Suprapubic skin (tissue), 4 donors: ENCODE measurements around the gene CAPZB. TPM values are rescaled to one million over a fixed set of nuclear protein-coding genes. Genes with fewer than 3 reads are reported as not detected.
A peak's percentile ranks its signal among the peaks of the same experiment; 100 is the strongest.

Experiments
- DNase-seq, 2 donors: peaks; one replicate each; pipeline ENCODE4 v3.0.0-alpha.2; 2019; ENCODE audit warnings: low spot score in 2 of 2
- H3K27ac ChIP-seq: fragments of 200-600 bp; sonication (generic); one replicate; pipeline ENCODE4 v1.5.1; 2019
- H3K27me3 ChIP-seq: fragments of 200-600 bp; sonication (generic); one replicate; pipeline ENCODE4 v1.5.1; 2019
- H3K36me3 ChIP-seq: fragments of 200-600 bp; sonication (generic); one replicate; pipeline ENCODE4 v1.5.1; 2019
- H3K4me1 ChIP-seq: fragments of 200-600 bp; sonication (generic); one replicate; pipeline ENCODE4 v1.5.1; 2019
- H3K4me3 ChIP-seq: fragments of 200-600 bp; sonication (generic); one replicate; pipeline ENCODE4 v1.5.1; 2019; ENCODE audit warnings: mild to moderate bottlenecking
- H3K9me3 ChIP-seq: fragments of 200-600 bp; sonication (generic); one replicate; pipeline ENCODE4 v1.5.1; 2019
- EP300 ChIP-seq: sonication (generic); formaldehyde crosslinking; IDR thresholded peaks from one replicate; pipeline ENCODE4 v1.6.1; 2017; ENCODE audit warnings: antibody characterized with exemption
- POLR2A ChIP-seq, 2 donors: fragments of 450-650 bp; IDR thresholded peaks; one replicate each; pipeline ENCODE4 v1.6.1; 2017; ENCODE audit warnings: antibody characterized with exemption in 2 of 2, mild to moderate bottlenecking in 2 of 2, moderate library complexity in 2 of 2
- POLR2AphosphoS5 ChIP-seq, 3 donors: sonication (generic); formaldehyde crosslinking; IDR thresholded peaks; one replicate each; pipeline ENCODE4 v1.6.1; 2017; ENCODE audit warnings: antibody characterized with exemption in 3 of 3
- WGBS: methylation state at CpG from one replicate; pipeline ENCODE4 v1.1.5; 2018; 5-methylcytosine and 5-hydroxymethylcytosine counted together
- total RNA-seq, 4 donors: library from RNA; depleted of rRNA; stranded (reverse); fragments of >200 nt; gene quantifications; one replicate each; pipeline ENCODE4 v1.1.0, GENCODE V29; 2016
- TF ChIP-seq, protein P1 (sequence below), 2 donors: fragments of 200-600 bp in 1 of 2; fragments of 450-650 bp in 1 of 2; sonication (generic) in 1 of 2; IDR thresholded peaks; one replicate each; pipeline ENCODE4 v1.5.1; 2016 to 2019; ENCODE audit warnings: antibody characterized with exemption in 2 of 2, mild to moderate bottlenecking in 1 of 2, moderate library complexity in 1 of 2

The CAPZB gene
- total RNA-seq = 100 to 1,000 TPM; 101 to 130 (median 126) TPM

GRCh38 chr1:19485362-19486187 is at the start of gene CAPZB:
Gene CAPZB, minus strand, starts transcription at chr1:19485539. Its CDS starts 101 bp downstream, at chr1:19485438.
- Histone ChIP-seq H3K27me3 (no peaks in the 10 kb centered on the region), H3K4me1 (peaks cover 69% of the 10 kb centered on the region), H3K4me3 (peak within 1 kb of the TSS; percentile 83), H3K27ac (peak within 1 kb of the TSS; percentile 95), H3K36me3 (no peaks in the 10 kb centered on the region), H3K9me3 (no peaks in the 10 kb centered on the region)
- TF ChIP-seq POLR2AphosphoS5 (IDR thresholded peaks at IDR 0.05) (peak; percentile 12 to 74 (median 60)), EP300 (no peak), POLR2A (IDR thresholded peaks at IDR 0.05) (peak; percentile 63)
- TF ChIP-seq, protein P1, sequence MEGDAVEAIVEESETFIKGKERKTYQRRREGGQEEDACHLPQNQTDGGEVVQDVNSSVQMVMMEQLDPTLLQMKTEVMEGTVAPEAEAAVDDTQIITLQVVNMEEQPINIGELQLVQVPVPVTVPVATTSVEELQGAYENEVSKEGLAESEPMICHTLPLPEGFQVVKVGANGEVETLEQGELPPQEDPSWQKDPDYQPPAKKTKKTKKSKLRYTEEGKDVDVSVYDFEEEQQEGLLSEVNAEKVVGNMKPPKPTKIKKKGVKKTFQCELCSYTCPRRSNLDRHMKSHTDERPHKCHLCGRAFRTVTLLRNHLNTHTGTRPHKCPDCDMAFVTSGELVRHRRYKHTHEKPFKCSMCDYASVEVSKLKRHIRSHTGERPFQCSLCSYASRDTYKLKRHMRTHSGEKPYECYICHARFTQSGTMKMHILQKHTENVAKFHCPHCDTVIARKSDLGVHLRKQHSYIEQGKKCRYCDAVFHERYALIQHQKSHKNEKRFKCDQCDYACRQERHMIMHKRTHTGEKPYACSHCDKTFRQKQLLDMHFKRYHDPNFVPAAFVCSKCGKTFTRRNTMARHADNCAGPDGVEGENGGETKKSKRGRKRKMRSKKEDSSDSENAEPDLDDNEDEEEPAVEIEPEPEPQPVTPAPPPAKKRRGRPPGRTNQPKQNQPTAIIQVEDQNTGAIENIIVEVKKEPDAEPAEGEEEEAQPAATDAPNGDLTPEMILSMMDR (IDR thresholded peaks at IDR 0.05) = no peak
- 0% methylated on average over 17 of the region's 106 CpGs for WGBS
- DNase-seq = peak; percentile 94 to 96

DNA sequence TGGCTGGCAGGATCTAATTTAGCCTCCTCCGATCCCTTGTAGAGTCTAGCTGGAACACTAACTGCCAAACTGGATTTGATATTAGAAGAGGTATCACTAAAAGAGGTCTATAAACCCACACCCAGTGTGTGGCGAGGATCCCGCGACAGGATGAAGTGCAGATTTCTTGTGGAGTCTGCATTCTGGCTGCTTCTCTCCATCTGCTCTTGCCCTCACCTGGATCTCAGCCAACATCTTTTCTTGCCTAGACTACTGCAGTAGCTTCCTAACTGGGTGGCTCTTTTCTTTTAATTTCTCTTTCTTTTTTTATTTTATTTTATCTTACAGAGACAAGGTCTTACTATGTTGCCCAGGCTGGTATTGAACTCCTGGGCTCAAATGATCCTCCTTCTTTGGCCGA is 48.9 kb upstream of the CAPZB start:
- no peak for DNase-seq
- Histone ChIP-seq H3K27ac (no peak overlapping the region), H3K4me1 (no peaks in the 10 kb centered on the region), H3K36me3 (no peaks in the 10 kb centered on the region), H3K4me3 (no peak overlapping the region), H3K9me3 (peaks cover 8% of the 10 kb centered on the region), H3K27me3 (no peaks in the 10 kb centered on the region)
- no peak for TF ChIP-seq POLR2A (IDR thresholded peaks at IDR 0.05)
- TF ChIP-seq, protein P1 (IDR thresholded peaks at IDR 0.05) = no peak
- no peak for TF ChIP-seq POLR2AphosphoS5 (IDR thresholded peaks at IDR 0.05)
- WGBS = 86% methylated on average over 5 of the region's 5 CpGs

GRCh38 chr1:19533626-19534025 is 48.3 kb upstream of the CAPZB start:
- TF ChIP-seq POLR2AphosphoS5 (IDR thresholded peaks at IDR 0.05) (no peak), EP300 (no peak), POLR2A (IDR thresholded peaks at IDR 0.05) (no peak)
- TF ChIP-seq, protein P1 (IDR thresholded peaks at IDR 0.05) = no peak
- 68% methylated on average over 7 of the region's 7 CpGs for WGBS
- no peak overlapping the region for H3K27ac ChIP-seq

DNA sequence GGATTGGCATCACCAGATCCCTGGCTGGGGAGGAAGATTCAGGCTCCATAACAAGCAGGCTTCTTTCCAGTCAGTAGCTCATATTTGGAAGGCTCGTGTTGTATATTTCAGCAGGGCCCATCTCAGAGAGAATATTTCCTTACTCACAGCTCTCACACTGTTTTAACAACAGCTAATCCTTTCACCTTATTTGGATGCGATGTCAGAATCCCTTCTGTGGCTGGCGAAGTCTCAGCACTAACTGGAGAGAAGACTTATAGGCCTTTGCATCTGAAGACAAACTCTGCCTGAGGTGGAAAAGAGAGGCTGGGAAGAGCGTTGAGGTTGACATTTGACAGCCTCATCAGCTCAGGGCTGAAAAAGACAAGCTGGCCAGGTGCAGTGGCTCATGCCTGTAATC is 47.2 kb upstream of the CAPZB start:
- TF ChIP-seq, protein P1 (IDR thresholded peaks at IDR 0.05) = no peak
- no peak for TF ChIP-seq POLR2AphosphoS5 (IDR thresholded peaks at IDR 0.05)
- TF ChIP-seq EP300 = no peak
- no peak for TF ChIP-seq POLR2A (IDR thresholded peaks at IDR 0.05)
- H3K9me3 ChIP-seq = peaks cover 8% of the 10 kb centered on the region
- DNase-seq = no peak
- H3K4me1 ChIP-seq = no peaks in the 10 kb centered on the region
- no peak overlapping the region for H3K4me3 ChIP-seq
- H3K36me3 ChIP-seq = no peaks in the 10 kb centered on the region
- WGBS = 93% methylated on average over 4 of the region's 4 CpGs
- no peaks in the 10 kb centered on the region for H3K27me3 ChIP-seq
- H3K27ac ChIP-seq = no peak overlapping the region

More at GRCh38 chr1:19533626-19534025, 48.3 kb upstream of the CAPZB start:
- DNase-seq = no peak
- H3K4me1 ChIP-seq = no peaks in the 10 kb centered on the region
- H3K36me3 ChIP-seq = no peaks in the 10 kb centered on the region
- no peak overlapping the region for H3K4me3 ChIP-seq
- H3K27me3 ChIP-seq = no peaks in the 10 kb centered on the region
- peaks cover 8% of the 10 kb centered on the region for H3K9me3 ChIP-seq

GRCh38 chr1:19529664-19530063 is 44.3 kb upstream of the CAPZB start:
- WGBS = 55% methylated on average over 7 of the region's 7 CpGs
- Histone ChIP-seq H3K9me3 (peaks cover 8% of the 10 kb centered on the region), H3K36me3 (no peaks in the 10 kb centered on the region), H3K4me3 (no peak overlapping the region), H3K27me3 (no peaks in the 10 kb centered on the region), H3K4me1 (no peaks in the 10 kb centered on the region), H3K27ac (no peak overlapping the region)
- TF ChIP-seq EP300 = no peak
- TF ChIP-seq, protein P1 (IDR thresholded peaks at IDR 0.05) = no peak
- no peak for TF ChIP-seq POLR2AphosphoS5 (IDR thresholded peaks at IDR 0.05)
- TF ChIP-seq POLR2A (IDR thresholded peaks at IDR 0.05) = no peak
- DNase-seq = no peak
